Aortic smooth muscle cell (primary cell): Measurements from ENCODE around the gene JMJD8. TPM values are rescaled to one million over a fixed set of nuclear protein-coding genes. Genes with fewer than 3 reads are reported as not detected.

ENCODE experiments used
- total RNA-seq: library from RNA; depleted of rRNA; stranded (reverse); fragments of >200 nt; gene quantifications from 2 replicates; pipeline ENCODE4 v1.2.3, GENCODE V29; 2014

JMJD8 gene
- 26.7 and 27.2 TPM in 2 replicates for total RNA-seq

DNA sequence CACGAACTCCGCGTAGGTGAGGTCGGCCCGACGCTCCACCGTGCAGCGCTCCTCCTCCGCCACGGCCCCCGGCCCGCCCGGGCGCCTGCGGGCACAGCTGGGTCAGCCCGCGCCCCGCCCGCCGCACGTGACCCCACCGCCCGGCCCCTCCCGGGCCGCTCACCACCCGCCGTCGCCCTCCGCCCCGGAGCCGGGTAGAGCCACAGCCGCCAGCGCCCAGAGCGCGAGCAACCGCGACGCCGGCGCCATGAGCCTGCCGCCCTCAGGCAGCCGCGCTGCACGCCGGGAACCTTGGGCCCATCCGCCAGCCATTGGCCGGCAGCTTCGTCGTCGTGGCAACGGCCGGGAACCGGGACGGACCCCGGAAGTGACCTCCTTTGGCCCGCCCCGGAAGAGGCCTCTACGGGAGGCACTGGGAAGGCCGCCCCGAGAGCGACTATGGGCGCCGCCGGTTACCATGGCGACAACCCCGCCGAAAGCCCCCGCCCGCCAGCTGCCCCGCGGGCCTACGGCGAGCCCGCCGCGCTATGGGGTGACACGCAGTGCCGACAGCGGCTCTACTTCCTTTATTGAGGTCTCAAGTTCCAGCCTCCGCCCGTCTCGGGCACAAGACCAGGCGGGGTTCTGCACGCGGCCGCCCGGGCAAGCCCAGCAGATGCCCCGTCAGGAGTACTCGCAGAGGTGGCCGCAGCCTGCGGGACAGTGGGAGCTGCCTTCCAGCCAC lies at the start of gene JMJD8:
Gene JMJD8 (minus strand): TSS at position 264 of the 724 bp plus-strand sequence. CDS start 15 bp downstream, at position 249.

GRCh38 chr16:726438-727290 lies 42.5 kb upstream of the JMJD8 start, which contains the start of the genes CCDC78 and HAGHL:
Gene CCDC78, minus strand, starts transcription at chr16:726443. Its CDS starts 76 bp downstream, at chr16:726367.
Gene HAGHL, plus strand, starts transcription at chr16:727106. Its CDS starts 404 bp downstream, at chr16:727510.

DNA sequence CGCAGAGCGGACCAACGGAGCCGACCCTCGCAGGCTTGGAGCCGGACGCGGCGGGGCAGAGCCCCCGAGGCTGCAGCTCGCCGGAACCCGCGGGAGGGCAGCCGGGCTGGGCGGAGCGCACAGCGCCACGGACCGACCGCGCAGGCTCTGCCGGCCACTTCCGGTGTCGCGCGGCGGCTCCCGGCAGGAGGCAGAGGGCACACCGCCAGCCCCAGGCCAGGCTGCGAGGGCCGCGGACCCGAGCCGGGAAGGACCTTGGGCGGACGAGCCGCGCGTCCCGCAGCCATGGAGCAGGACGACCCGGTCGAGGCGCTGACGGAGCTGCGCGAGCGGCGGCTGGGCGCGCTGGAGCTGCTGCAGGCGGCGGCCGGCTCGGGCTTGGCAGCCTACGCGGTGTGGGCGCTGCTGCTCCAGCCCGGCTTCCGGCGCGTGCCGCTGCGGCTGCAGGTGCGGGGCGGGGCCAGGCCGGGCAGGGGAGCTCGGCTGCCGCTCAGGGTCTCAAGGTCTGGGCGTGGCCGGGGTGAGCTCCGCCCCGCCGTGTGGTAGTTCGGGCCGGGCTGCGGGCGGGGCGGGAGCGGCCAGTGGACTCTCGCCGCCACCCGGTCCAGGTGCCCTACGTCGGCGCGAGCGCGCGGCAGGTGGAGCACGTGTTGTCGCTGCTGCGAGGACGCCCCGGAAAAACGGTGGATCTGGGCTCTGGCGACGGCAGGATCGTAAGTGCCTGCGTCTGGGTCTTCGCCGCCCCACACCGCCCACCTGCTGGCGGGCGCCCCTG lies 37.0 kb upstream of the JMJD8 start, which contains the start of gene ANTKMT:
Gene ANTKMT (plus strand): TSS at position 157 of the 775 bp plus-strand sequence. CDS start 129 bp downstream, at position 286.

GRCh38 chr16:714558-715476 lies 30.7 kb upstream of the JMJD8 start, which contains the start of gene METRN:
Gene METRN, plus strand, starts transcription at chr16:715118. Its CDS starts 172 bp downstream, at chr16:715290.

GRCh38 chr16:705431-706188 lies 21.5 kb upstream of the JMJD8 start, which contains the start of gene FBXL16:
Gene FBXL16, minus strand, starts transcription at chr16:705801. Its CDS starts 8,396 bp downstream, at chr16:697405.

GRCh38 chr16:679814-680624 lies 4.1 kb downstream of the JMJD8 start, which contains the start of gene STUB1:
Gene STUB1, plus strand, starts transcription at chr16:680410. Its CDS starts 116 bp downstream, at chr16:680526.

GRCh38 chr16:674968-675883 lies 8.9 kb downstream of the JMJD8 start, which contains the start of gene RHBDL1:
Gene RHBDL1, plus strand, starts transcription at chr16:675671. Its CDS starts 120 bp downstream, at chr16:675791.

GRCh38 chr16:667780-668518 lies 16.2 kb downstream of the JMJD8 start, which contains the start of gene RHOT2:
Gene RHOT2, plus strand, starts transcription at chr16:668132. Its CDS starts 68 bp downstream, at chr16:668200.

DNA sequence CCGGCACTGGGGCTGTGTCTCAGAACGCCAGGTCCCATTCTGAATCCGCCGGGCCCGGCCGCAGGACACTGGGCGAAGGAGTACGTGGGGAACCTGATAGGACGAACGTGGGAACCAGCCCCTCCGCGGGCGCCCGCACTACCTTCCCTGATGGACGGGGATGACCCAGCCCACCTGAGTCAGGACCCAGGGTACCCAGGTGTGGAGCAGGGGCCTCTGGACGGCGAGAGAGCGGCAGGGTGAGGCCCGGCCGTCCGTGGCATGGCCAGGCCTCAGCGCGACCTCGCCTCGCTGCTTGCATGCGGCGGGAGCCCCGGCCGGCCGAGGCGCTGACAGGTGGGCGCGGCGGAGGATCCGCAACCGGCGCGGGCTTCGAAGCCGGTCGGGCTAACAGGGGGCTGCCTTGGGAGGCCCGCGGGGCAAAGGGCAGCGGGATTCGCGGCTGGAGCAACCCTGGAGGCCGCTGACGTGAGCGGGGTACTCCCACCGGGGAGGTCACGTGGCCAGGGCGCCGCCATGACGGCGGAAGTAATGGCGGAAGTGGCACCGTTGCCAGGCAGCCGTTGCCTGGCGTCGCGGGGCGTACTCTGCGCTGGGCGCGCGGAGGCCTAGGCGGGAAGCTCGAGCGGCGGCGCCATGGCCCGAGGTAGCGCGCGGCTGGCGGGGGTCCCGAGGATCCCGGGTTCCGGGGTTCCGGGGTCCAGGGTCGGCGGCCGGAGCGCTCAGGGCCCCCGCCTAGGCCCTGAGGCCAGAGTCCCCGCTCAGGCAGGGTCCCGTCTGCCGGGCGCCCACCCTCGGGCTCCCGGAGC lies 35.1 kb downstream of the JMJD8 start, which contains the start of gene WDR90:
Gene WDR90 (plus strand): TSS at position 585 of the 809 bp plus-strand sequence. CDS start 52 bp downstream, at position 637.

DNA sequence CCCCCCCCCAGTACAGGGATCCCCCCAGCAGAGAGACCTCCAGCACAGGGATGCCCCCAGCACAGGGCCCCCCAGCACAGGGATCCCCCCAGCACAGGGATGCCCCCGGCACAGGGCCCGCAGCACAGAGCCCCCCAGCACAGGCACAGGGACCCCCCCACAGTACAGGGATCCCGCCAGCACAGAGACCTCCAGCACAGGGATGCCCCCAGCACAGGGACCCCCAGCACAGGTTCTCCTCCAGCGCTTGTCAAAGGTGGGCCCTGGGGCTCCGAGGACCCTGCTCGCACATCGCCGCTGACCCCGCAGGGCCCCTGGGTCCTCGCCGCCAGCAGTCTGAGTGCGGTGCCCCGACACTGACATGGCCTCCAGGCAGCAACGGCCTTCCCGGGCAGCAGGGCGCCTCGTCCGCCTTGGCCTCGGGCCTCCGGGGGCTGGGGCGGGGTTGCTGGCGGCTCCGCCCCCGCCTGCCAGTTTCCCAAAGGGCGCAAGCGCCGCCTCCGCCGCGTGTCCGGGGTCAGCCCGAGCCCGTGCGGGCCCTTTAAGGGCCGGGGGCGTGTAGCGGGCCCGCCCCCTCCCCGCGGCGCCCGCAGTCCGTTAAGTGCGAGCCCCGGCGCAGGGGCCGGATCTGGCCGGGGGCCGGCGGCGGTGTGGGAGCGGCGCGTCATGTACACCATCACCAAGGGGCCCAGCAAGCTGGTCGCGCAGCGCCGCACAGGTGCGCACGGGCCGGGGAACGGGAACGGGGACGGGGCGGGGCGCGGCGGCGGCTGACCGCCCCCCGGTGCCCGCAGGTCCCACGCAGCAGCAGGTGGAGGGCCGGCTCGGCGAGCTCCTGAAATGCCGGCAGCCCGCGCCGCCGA lies 42.6 kb downstream of the JMJD8 start, which contains the start of gene MCRIP2:
Gene MCRIP2 (plus strand): TSS at position 503 of the 863 bp plus-strand sequence. CDS start 164 bp downstream, at position 667.

DNA sequence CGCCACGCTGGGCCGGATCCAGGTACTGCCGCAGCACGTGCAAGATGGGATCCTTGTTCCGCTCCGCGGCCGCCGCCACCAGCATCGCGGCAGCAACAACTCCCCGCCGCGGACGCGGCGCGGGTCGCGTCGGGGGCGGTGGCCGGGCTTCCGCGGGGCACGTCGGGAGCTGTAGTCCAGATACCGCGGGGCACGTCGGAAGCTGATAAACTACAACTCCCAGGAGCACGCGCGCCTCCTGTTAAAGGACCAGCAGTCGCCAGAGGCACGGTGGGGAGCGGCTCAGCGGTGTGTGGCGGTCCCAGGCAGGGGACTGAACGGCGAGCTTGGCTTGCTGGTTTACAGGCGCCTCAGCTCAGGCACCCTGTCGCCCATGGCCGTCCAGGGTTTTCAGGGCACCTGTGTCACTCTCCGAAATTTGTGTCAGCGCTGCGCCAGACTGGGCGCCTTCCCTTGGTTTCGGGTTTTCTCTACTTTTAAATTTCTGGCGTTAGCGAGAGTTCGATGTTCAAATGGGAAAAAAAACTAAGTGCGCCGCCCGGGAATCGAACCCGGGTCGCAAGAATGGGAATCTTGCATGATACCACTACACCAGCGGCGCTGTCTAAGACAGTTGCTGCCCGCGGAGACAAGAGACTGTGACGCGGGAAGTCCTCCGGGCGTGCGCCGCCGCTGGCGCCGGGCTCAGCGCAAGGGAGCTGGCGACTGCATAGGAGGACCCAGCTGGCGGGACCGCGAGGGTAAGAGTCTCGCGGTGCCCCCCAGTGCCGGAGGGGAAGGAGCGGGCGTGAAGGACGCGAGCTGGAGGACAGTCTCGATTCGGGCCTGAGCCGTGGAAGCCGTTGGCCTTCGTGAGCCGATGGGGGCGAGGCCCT lies 47.7 kb downstream of the JMJD8 start, which contains the start of gene METTL26:
Gene METTL26 (minus strand): TSS at position 100 of the 875 bp plus-strand sequence. CDS start 15 bp downstream, at position 85.

